Fibroblast of villous mesenchyme (primary cell): ENCODE measurements around the gene HBB. TPM values are rescaled to one million over a fixed set of nuclear protein-coding genes. Genes with fewer than 3 reads are reported as not detected.

Experiments
- DNase-seq: peaks from one replicate; pipeline ENCODE4 v3.0.0-alpha.2; 2010; ENCODE audit warnings: low read depth
- H3K4me3 ChIP-seq: 2 replicates; pipeline ENCODE4 v1.5.1; 2011; ENCODE audit warnings: low read depth, mild to moderate bottlenecking, low read length
- total RNA-seq: library from RNA; depleted of rRNA; stranded (reverse); fragments of >200 nt; gene quantifications from 2 replicates; pipeline ENCODE4 v1.2.3, GENCODE V29; 2012
- TF ChIP-seq, protein P1 (sequence below): IDR thresholded peaks from 2 replicates; pipeline ENCODE4 v1.5.1; 2012; ENCODE audit warnings: low read depth, mild to moderate bottlenecking, low read length; ENCODE audit not compliant: insufficient read depth

Gene HBB
- total RNA-seq, 1 donor = not detected

DNA sequence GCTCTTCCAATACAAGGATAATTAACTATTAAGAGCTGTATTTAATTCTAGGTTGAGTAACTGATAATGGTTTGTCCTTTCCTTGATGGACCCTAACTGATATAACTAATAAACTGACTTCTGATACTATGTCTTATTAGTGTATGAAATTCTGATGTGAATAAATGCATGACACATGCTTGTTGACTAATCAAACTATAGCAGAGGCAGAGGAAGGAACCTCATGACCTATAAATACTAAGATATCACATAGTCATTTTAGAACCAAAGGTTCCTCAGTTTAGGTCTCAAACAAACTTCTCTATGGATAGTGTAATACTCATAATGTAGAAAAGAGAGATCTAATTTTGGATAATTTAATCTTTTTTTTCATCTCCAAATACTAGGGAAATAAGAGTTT, 12.2 kb upstream of the HBB start:
- TF ChIP-seq, protein P1, sequence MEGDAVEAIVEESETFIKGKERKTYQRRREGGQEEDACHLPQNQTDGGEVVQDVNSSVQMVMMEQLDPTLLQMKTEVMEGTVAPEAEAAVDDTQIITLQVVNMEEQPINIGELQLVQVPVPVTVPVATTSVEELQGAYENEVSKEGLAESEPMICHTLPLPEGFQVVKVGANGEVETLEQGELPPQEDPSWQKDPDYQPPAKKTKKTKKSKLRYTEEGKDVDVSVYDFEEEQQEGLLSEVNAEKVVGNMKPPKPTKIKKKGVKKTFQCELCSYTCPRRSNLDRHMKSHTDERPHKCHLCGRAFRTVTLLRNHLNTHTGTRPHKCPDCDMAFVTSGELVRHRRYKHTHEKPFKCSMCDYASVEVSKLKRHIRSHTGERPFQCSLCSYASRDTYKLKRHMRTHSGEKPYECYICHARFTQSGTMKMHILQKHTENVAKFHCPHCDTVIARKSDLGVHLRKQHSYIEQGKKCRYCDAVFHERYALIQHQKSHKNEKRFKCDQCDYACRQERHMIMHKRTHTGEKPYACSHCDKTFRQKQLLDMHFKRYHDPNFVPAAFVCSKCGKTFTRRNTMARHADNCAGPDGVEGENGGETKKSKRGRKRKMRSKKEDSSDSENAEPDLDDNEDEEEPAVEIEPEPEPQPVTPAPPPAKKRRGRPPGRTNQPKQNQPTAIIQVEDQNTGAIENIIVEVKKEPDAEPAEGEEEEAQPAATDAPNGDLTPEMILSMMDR = no peak
- no peak for DNase-seq
- no peak overlapping the region for H3K4me3 ChIP-seq

DNA sequence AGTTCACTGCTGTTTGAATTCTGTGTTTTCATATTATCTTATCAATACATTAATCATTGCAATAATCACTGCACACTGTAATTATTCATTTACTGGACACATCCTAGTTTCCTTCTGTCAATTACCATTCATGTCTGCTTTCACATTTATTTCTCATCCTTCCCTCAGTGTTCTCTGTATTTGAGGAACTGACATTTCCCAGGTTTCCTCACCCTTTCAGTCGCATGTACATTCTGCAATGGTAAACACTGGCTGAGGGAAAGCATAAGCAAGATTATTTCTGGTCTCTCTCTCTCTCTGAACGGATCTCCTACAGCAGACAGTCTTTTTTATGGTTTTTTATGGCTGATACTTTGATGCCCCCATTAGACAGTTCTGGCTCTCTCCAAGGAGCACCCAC, 11.6 kb upstream of the HBB start:
- TF ChIP-seq, protein P1 = no peak
- H3K4me3 ChIP-seq = no peak overlapping the region
- no peak for DNase-seq

DNA sequence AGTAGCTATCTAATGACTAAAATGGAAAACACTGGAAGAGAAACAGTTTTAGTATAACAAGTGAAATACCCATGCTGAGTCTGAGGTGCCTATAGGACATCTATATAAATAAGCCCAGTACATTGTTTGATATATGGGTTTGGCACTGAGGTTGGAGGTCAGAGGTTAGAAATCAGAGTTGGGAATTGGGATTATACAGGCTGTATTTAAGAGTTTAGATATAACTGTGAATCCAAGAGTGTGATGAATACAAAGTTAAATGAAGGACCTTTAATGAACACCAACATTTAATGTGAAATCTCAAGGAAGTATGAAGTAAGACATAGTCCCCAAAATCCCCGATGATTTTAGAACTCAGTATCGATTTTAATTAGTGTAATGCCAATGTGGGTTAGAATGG, 10.5 kb upstream of the HBB start:
- TF ChIP-seq, protein P1 = no peak
- no peak for DNase-seq
- H3K4me3 ChIP-seq = no peak overlapping the region

- H3K4me3 ChIP-seq = no peak overlapping the region
- no peak for DNase-seq
- TF ChIP-seq, protein P1 = no peak
Measured at GRCh38 chr11:5235364-5236095, 8.7 kb upstream of the HBB start.

GRCh38 chr11:5234381-5234834, 7.5 kb upstream of the HBB start, which contains the start of gene HBD:
Gene HBD, minus strand, starts transcription at chr11:5234483. Its CDS starts 50 bp downstream, at chr11:5234433.
- H3K4me3 ChIP-seq = no peak within 1 kb of the TSS
- peak; percentile 61 for DNase-seq
- TF ChIP-seq, protein P1 = no peak

DNA sequence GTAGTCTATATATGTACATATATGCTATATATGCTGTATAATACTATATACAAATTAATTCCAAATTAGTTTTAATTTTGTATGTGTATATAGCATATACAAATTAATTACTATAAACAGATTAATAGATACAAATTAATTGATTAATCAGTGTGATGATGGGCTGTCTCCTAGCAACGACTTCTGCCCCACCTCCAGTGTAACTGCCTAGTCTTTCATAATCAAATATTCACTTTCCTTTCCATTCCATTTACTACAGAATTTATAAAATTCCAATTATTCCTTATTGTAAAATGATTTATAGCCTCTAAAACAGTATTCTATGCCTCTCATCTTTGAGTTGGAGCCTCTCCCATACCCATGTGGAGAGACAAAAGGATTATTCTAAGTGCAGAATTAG, 6.4 kb upstream of the HBB start:
- TF ChIP-seq, protein P1 = no peak
- H3K4me3 ChIP-seq = no peak overlapping the region
- DNase-seq = no peak
